GM18517 (cell line): ENCODE measurements around the gene DGKI.
"Not testable (repeated sequence)": the region's sequence is repeated elsewhere in the genome, so short reads cannot be mapped to it uniquely, and the experiment has no call there.

Source experiments
- ATAC-seq: cut with Tn5 transposase; IDR thresholded peaks from one replicate; pipeline ENCODE4 v1.9.1; 2021; ENCODE audit warnings: mild to moderate bottlenecking, moderate library complexity; ENCODE audit not compliant: unreplicated experiment

The DGKI gene

GRCh38 chr7:137836541-137836940 is 10.2 kb downstream of the DGKI start:
- ATAC-seq: no peak

- no peak for ATAC-seq
These were observed 10.7 kb downstream of the DGKI start for GRCh38 chr7:137836113-137836509.

- ATAC-seq: no peak
These were observed 11.2 kb downstream of the DGKI start for GRCh38 chr7:137835486-137836112.

GRCh38 chr7:137834552-137834951 is 12.2 kb downstream of the DGKI start:
- no peak for ATAC-seq

GRCh38 chr7:137832990-137833389 is 13.8 kb downstream of the DGKI start:
- not testable (repeated sequence) for ATAC-seq

GRCh38 chr7:137832382-137832781 is 14.4 kb downstream of the DGKI start:
- ATAC-seq: no peak

- ATAC-seq: not testable (repeated sequence)
These were observed 15.2 kb downstream of the DGKI start for GRCh38 chr7:137831555-137831954.

- ATAC-seq: no peak
These were observed 17.3 kb downstream of the DGKI start for GRCh38 chr7:137829337-137829992.

GRCh38 chr7:137828456-137828855 is 18.3 kb downstream of the DGKI start:
- ATAC-seq: no peak

- no peak for ATAC-seq
These were observed 21.3 kb downstream of the DGKI start for GRCh38 chr7:137825489-137825888.

GRCh38 chr7:137820677-137821420 is 25.9 kb downstream of the DGKI start:
- no peak for ATAC-seq

GRCh38 chr7:137820156-137820555 is 26.6 kb downstream of the DGKI start:
- ATAC-seq: no peak

GRCh38 chr7:137818036-137818435 is 28.7 kb downstream of the DGKI start:
- no peak for ATAC-seq

GRCh38 chr7:137816696-137817320 is 30.0 kb downstream of the DGKI start:
- ATAC-seq: no peak

- ATAC-seq: no peak
These were observed 33.2 kb downstream of the DGKI start for GRCh38 chr7:137813541-137813940.

- ATAC-seq: no peak
These were observed 36.5 kb downstream of the DGKI start for GRCh38 chr7:137810248-137810647.

GRCh38 chr7:137804836-137805235 is 41.9 kb downstream of the DGKI start:
- ATAC-seq: no peak

- no peak for ATAC-seq
These were observed 45.3 kb downstream of the DGKI start for GRCh38 chr7:137801491-137801890.

- no peak for ATAC-seq
These were observed 45.8 kb downstream of the DGKI start for GRCh38 chr7:137801003-137801402.

GRCh38 chr7:137798073-137798763 is 48.6 kb downstream of the DGKI start:
- ATAC-seq: peak; percentile 94

GRCh38 chr7:137795211-137795610 is 51.6 kb downstream of the DGKI start:
- no peak for ATAC-seq
